Liver (tissue), 3 donors: ENCODE measurements around the gene LTA4H.

Experiments
- EGR1 ChIP-seq, 2 donors: IDR thresholded peaks; 2 replicates each; pipeline ENCODE4 v1.6.1; 2016 to 2018; ENCODE audit warnings: antibody characterized with exemption in 2 of 2, low read depth in 2 of 2
- GABPA ChIP-seq, 2 donors: IDR thresholded peaks in 1 of 2; conservative IDR thresholded peaks in 1 of 2; 2 replicates each; pipeline ENCODE4 v1.6.1; 2016; ENCODE audit warnings: antibody characterized with exemption in 2 of 2, mild to moderate bottlenecking in 1 of 2, moderate library complexity in 1 of 2
- HNF4G ChIP-seq: IDR thresholded peaks from 2 replicates; pipeline ENCODE4 v1.6.1; 2016; ENCODE audit warnings: antibody characterized with exemption
- JUND ChIP-seq, 2 donors: IDR thresholded peaks; 2 replicates each; pipeline ENCODE4 v1.6.1; 2016; ENCODE audit warnings: antibody characterized with exemption in 2 of 2
- NR2F2 ChIP-seq: IDR thresholded peaks from 2 replicates; pipeline ENCODE4 v1.6.1; 2016; ENCODE audit warnings: antibody characterized with exemption
- RAD21 ChIP-seq, 2 donors: IDR thresholded peaks; 2 replicates each; pipeline ENCODE4 v1.6.1; 2016; ENCODE audit warnings: antibody characterized with exemption in 2 of 2, mild to moderate bottlenecking in 2 of 2
- RXRA ChIP-seq, 2 donors: IDR thresholded peaks; 2 replicates each; pipeline ENCODE4 v1.6.1; 2017 to 2018; ENCODE audit warnings: antibody characterized with exemption in 2 of 2, mild to moderate bottlenecking in 1 of 2
- TAF1 ChIP-seq: conservative IDR thresholded peaks from 2 replicates; pipeline ENCODE4 v1.6.1; 2016; ENCODE audit warnings: antibody characterized with exemption, mild to moderate bottlenecking
- YY1 ChIP-seq: IDR thresholded peaks from 2 replicates; pipeline ENCODE4 v1.6.1; 2016; ENCODE audit warnings: antibody characterized with exemption, mild to moderate bottlenecking
- TF ChIP-seq, protein P1 (sequence below): IDR thresholded peaks from 2 replicates; pipeline ENCODE4 v1.6.1; 2016; ENCODE audit warnings: antibody characterized with exemption
- TF ChIP-seq, protein P2 (sequence below): fragments of 150-350 bp; IDR thresholded peaks from 2 replicates; pipeline ENCODE4 v1.5.1; 2017; ENCODE audit warnings: improper control_type of control experiment, low read depth, low read length; ENCODE audit not compliant: missing input control
- TF ChIP-seq, protein P3 (sequence below): IDR thresholded peaks from 2 replicates; pipeline ENCODE4 v1.6.1; 2016; ENCODE audit warnings: antibody characterized with exemption
- TF ChIP-seq, protein P4 (sequence below): IDR thresholded peaks from 2 replicates; pipeline ENCODE4 v1.6.1; 2016; ENCODE audit warnings: antibody characterized with exemption
- TF ChIP-seq, protein P5 (sequence below): IDR thresholded peaks from 2 replicates; pipeline ENCODE4 v1.6.1; 2016; ENCODE audit warnings: antibody characterized with exemption, mild to moderate bottlenecking
- donor health status: healthy.
- donor health status: healthy.

DNA sequence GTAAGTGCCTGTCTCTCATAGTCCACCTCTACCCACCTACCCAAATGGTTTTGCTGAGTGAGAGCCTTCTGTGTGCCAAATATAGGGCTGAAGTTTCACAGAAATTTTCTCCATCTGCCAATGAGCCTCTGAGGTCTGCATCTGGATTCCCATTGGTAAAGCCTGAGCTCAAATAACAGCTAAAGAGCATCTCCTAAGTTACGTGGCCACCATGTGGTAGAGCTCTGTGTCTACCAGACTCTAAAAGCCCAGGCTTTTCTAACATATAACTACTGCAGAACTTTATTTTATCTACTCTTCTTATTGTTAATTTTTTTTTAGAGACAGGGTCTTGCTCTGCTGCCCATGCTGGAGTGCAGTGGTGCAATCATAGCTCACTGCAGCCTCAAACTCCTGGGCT is 76.3 kb downstream of the LTA4H start:
- TF ChIP-seq, protein P1, sequence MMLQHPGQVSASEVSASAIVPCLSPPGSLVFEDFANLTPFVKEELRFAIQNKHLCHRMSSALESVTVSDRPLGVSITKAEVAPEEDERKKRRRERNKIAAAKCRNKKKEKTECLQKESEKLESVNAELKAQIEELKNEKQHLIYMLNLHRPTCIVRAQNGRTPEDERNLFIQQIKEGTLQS = no peak
- TF ChIP-seq, protein P2, sequence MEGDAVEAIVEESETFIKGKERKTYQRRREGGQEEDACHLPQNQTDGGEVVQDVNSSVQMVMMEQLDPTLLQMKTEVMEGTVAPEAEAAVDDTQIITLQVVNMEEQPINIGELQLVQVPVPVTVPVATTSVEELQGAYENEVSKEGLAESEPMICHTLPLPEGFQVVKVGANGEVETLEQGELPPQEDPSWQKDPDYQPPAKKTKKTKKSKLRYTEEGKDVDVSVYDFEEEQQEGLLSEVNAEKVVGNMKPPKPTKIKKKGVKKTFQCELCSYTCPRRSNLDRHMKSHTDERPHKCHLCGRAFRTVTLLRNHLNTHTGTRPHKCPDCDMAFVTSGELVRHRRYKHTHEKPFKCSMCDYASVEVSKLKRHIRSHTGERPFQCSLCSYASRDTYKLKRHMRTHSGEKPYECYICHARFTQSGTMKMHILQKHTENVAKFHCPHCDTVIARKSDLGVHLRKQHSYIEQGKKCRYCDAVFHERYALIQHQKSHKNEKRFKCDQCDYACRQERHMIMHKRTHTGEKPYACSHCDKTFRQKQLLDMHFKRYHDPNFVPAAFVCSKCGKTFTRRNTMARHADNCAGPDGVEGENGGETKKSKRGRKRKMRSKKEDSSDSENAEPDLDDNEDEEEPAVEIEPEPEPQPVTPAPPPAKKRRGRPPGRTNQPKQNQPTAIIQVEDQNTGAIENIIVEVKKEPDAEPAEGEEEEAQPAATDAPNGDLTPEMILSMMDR = no peak
- TF ChIP-seq, protein P3, sequence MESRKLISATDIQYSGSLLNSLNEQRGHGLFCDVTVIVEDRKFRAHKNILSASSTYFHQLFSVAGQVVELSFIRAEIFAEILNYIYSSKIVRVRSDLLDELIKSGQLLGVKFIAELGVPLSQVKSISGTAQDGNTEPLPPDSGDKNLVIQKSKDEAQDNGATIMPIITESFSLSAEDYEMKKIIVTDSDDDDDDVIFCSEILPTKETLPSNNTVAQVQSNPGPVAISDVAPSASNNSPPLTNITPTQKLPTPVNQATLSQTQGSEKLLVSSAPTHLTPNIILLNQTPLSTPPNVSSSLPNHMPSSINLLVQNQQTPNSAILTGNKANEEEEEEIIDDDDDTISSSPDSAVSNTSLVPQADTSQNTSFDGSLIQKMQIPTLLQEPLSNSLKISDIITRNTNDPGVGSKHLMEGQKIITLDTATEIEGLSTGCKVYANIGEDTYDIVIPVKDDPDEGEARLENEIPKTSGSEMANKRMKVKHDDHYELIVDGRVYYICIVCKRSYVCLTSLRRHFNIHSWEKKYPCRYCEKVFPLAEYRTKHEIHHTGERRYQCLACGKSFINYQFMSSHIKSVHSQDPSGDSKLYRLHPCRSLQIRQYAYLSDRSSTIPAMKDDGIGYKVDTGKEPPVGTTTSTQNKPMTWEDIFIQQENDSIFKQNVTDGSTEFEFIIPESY = no peak
- TF ChIP-seq GABPA (IDR thresholded peaks at IDR 0.05 in 1 of 2, conservative IDR thresholded peaks at IDR 0.05 in 1 of 2) (no peak), RAD21 (IDR thresholded peaks at IDR 0.05) (peak; percentile 38 to 64), EGR1 (IDR thresholded peaks at IDR 0.05; ENCODE audit: low read depth in 2 of 2) (no peak), YY1 (no peak), HNF4G (no peak), RXRA (IDR thresholded peaks at IDR 0.05) (no peak), JUND (IDR thresholded peaks at IDR 0.05) (no peak), TAF1 (no peak), NR2F2 (no peak)
- TF ChIP-seq, protein P4, sequence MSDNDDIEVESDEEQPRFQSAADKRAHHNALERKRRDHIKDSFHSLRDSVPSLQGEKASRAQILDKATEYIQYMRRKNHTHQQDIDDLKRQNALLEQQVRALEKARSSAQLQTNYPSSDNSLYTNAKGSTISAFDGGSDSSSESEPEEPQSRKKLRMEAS = no peak
- TF ChIP-seq, protein P5, sequence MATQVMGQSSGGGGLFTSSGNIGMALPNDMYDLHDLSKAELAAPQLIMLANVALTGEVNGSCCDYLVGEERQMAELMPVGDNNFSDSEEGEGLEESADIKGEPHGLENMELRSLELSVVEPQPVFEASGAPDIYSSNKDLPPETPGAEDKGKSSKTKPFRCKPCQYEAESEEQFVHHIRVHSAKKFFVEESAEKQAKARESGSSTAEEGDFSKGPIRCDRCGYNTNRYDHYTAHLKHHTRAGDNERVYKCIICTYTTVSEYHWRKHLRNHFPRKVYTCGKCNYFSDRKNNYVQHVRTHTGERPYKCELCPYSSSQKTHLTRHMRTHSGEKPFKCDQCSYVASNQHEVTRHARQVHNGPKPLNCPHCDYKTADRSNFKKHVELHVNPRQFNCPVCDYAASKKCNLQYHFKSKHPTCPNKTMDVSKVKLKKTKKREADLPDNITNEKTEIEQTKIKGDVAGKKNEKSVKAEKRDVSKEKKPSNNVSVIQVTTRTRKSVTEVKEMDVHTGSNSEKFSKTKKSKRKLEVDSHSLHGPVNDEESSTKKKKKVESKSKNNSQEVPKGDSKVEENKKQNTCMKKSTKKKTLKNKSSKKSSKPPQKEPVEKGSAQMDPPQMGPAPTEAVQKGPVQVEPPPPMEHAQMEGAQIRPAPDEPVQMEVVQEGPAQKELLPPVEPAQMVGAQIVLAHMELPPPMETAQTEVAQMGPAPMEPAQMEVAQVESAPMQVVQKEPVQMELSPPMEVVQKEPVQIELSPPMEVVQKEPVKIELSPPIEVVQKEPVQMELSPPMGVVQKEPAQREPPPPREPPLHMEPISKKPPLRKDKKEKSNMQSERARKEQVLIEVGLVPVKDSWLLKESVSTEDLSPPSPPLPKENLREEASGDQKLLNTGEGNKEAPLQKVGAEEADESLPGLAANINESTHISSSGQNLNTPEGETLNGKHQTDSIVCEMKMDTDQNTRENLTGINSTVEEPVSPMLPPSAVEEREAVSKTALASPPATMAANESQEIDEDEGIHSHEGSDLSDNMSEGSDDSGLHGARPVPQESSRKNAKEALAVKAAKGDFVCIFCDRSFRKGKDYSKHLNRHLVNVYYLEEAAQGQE = no peak
